Panc1 (cell line): ENCODE measurements around the gene LTBP3. TPM values are rescaled to one million over a fixed set of nuclear protein-coding genes. Genes with fewer than 3 reads are reported as not detected.

ENCODE experiments used
- ATAC-seq: fragments of 200-7000 bp; cut with Tn5 transposase; 2 replicates; pipeline ENCODE4 v1.9.1; 2020; ENCODE audit warnings: mild to moderate bottlenecking, moderate library complexity
- BruUV-seq: library from RNA; stranded (reverse); fragments of 400-500 nt; replicated peaks from 2 replicates; lab custom pipeline; 2021; lab: Mats Ljungman, UMichigan
- CTCF ChIA-PET: fragments of 300-600 bp; sonication (Branson Sonifier 250); formaldehyde crosslinking; loops from one replicate; lab custom pipeline; 2022; ENCODE audit warnings: antibody characterized with exemption; lab: Charles Lee
- POLR2A ChIA-PET: fragments of 300-600 bp; sonication (Branson Sonifier 250); formaldehyde crosslinking; loops from one replicate; lab custom pipeline; 2022; ENCODE audit warnings: antibody characterized with exemption; lab: Charles Lee
- DNase-seq: peaks from one replicate; pipeline ENCODE4 v3.0.0-alpha.2; 2010; ENCODE audit warnings: low read depth, low spot score
- H3K27ac ChIP-seq: 2 replicates; pipeline ENCODE4 v1.5.1; 2011; ENCODE audit warnings: mild to moderate bottlenecking, low read length, inconsistent platforms
- H3K27me3 ChIP-seq: fragments of 200-500 bp; sonication (Bioruptor generic); 2 replicates; pipeline ENCODE4 v1.6.0; 2014; ENCODE audit warnings: low read length, inconsistent platforms; ENCODE audit not compliant: control insufficient read depth, insufficient read depth
- H3K36me3 ChIP-seq: fragments of 200-500 bp; sonication (Bioruptor generic); 2 replicates; pipeline ENCODE4 v1.5.1; 2014; ENCODE audit warnings: inconsistent platforms, mild to moderate bottlenecking, low read length, moderate library complexity; ENCODE audit not compliant: control insufficient read depth, insufficient read depth
- H3K4me1 ChIP-seq: 2 replicates; pipeline ENCODE4 v1.5.1; 2011; ENCODE audit warnings: inconsistent platforms, mild to moderate bottlenecking, low read length, moderate library complexity; ENCODE audit not compliant: control insufficient read depth, insufficient read depth
- H3K4me3 ChIP-seq, 2 experiments: 2 replicates each; pipeline ENCODE4 v1.5.1; 2011 to 2012; ENCODE audit warnings: low read depth in 2 of 2, low read length in 2 of 2, mild to moderate bottlenecking in 2 of 2, inconsistent platforms in 1 of 2, moderate library complexity in 1 of 2
- H3K9me3 ChIP-seq: fragments of 200-500 bp; sonication (Bioruptor generic); 2 replicates; pipeline ENCODE4 v1.5.1; 2014; ENCODE audit warnings: low read depth, mild to moderate bottlenecking, inconsistent platforms, low read length, moderate library complexity; ENCODE audit not compliant: control insufficient read depth, insufficient read depth
- CTCF ChIP-seq: fragments of 450-650 bp; IDR thresholded peaks from 2 replicates; pipeline ENCODE4 v1.5.1; 2017; ENCODE audit warnings: mild to moderate bottlenecking
- POLR2AphosphoS5 ChIP-seq: IDR thresholded peaks from 2 replicates; pipeline ENCODE4 v1.6.1; 2012; ENCODE audit warnings: mild to moderate bottlenecking, low read depth, low read length, moderate library complexity
- REST ChIP-seq, 2 experiments: IDR thresholded peaks; 2 replicates each; pipeline ENCODE4 v1.6.1; 2011 to 2012; ENCODE audit warnings: low read depth in 2 of 2, control low read depth in 1 of 2, low read length in 1 of 2, mild to moderate bottlenecking in 1 of 2, moderate library complexity in 1 of 2; ENCODE audit not compliant: insufficient read depth in 1 of 2
- SIN3A ChIP-seq: IDR thresholded peaks from 2 replicates; pipeline ENCODE4 v1.6.1; 2012; ENCODE audit warnings: low read depth, mild to moderate bottlenecking, low read length, moderate library complexity, borderline replicate concordance; ENCODE audit not compliant: insufficient read depth
- TCF7L2 ChIP-seq: IDR thresholded peaks from 2 replicates; pipeline ENCODE4 v1.6.1; 2011; ENCODE audit warnings: mild to moderate bottlenecking, low read depth, low read length, inconsistent platforms
- in situ Hi-C: cut with HindIII; loops from 2 replicates; pipeline ENCODE4 v1.10.0; 2016; ENCODE audit warnings: low sequenced_read_pairs, low pct_unique_long_range_greater_than_20kb
- intact Hi-C: fragments of 100-400 bp; cut with micrococcal nuclease; formaldehyde crosslinking; loops from one replicate; pipeline ENCODE4 v1.10.0; 2022; ENCODE audit not compliant: unreplicated experiment
- total RNA-seq: library from RNA; stranded (reverse); gene quantifications from one replicate; pipeline ENCODE4 v1.2.1, GENCODE V29; 2021; ENCODE audit not compliant: unreplicated experiment

LTBP3 gene
- total RNA-seq, 1 experiment from 2014 or later = 133 TPM

GRCh38 chr11:65569973-65570918 is 12.1 kb upstream of the LTBP3 start, which contains the start of gene ZNRD2:
ZNRD2 (plus strand) TSS chr11:65570477; CDS start chr11:65570492, 15 bp downstream.
- intact Hi-C loops = no loop called here
- BruUV-seq = TSS peak; percentile 85
- Histone ChIP-seq H3K9me3 (no peaks in the 10 kb centered on the region), H3K27me3 (no peaks in the 10 kb centered on the region), H3K4me3 (peak within 1 kb of the TSS; percentile 82 to 93), H3K36me3 (no peaks in the 10 kb centered on the region; the same call in 1 of the 2 replicates), H3K4me1 (peaks cover 25% of the 10 kb centered on the region), H3K27ac (peak within 1 kb of the TSS; percentile 94)
- DNase-seq (peak; percentile 94), ATAC-seq (peak; percentile 82)
- in situ Hi-C loops = no loop called here
- peak in 1 of 2 experiments; percentile 48; a peak in 1 of 4 replicates for TF ChIP-seq REST (IDR thresholded peaks at IDR 0.05; ENCODE audit: insufficient read depth in 1 of 2, low read depth in 2 of 2, low read length in 1 of 2)
- peak; percentile 90 for TF ChIP-seq TCF7L2
- TF ChIP-seq CTCF = peak; percentile 27; the same call in 1 of the 2 replicates
- peak; percentile 86 for TF ChIP-seq POLR2AphosphoS5
- peak; percentile 97 for TF ChIP-seq SIN3A
- ChIA-PET CTCF (interaction anchor here (0.6 to 2.5 kb wide), 5 partner anchors 10 to 200 kb away, joined by 3 to 18 read pairs (median 4); no protein-coding TSS in a partner anchor), POLR2A (interaction anchor here (0.6 to 1.1 kb wide), 4 partner anchors 10 to 147 kb away, joined by 3 to 9 read pairs (median 4); partner anchors contain the start of gene NEAT1)

GRCh38 chr11:65569164-65569972 is 11.2 kb upstream of the LTBP3 start:
- Histone ChIP-seq H3K4me1 (peaks cover 20% of the 10 kb centered on the region), H3K36me3 (no peaks in the 10 kb centered on the region; the same call in 1 of the 2 replicates), H3K4me3 (peak overlapping the region; percentile 82 to 93), H3K27ac (peak overlapping the region; percentile 94), H3K27me3 (no peaks in the 10 kb centered on the region), H3K9me3 (no peaks in the 10 kb centered on the region)
- intact Hi-C loops = no loop called here
- no TSS peak for BruUV-seq
- TF ChIP-seq CTCF = no peak
- TF ChIP-seq REST (IDR thresholded peaks at IDR 0.05; ENCODE audit: insufficient read depth in 1 of 2, low read depth in 2 of 2, low read length in 1 of 2) = no peak
- ChIA-PET CTCF (interaction anchor here (2.1 to 2.5 kb wide), 2 partner anchors 10 to 28 kb away, joined by 15 to 18 read pairs; no protein-coding TSS in a partner anchor), POLR2A (interaction anchor here (1.0 to 1.1 kb wide), 2 partner anchors 9 to 146 kb away, joined by 3 to 6 read pairs; partner anchors contain the start of gene NEAT1)
- peak; percentile 3 for ATAC-seq
- no peak for DNase-seq
- in situ Hi-C loops = no loop called here
